ENCODE measurements around the gene ZAR1L.

GRCh38 chr13:32266130-32266529 lies 49.0 kb downstream of the ZAR1L start:
- TF ChIP-seq POLR2A (IDR thresholded peaks at IDR 0.05) (no peak), CTCF (IDR thresholded peaks at IDR 0.05) (no peak), EP300 (IDR thresholded peaks at IDR 0.05) (no peak)

Data from ovary (tissue), 3 donors.